ENCODE data around the gene GMFB.

Gene GMFB

GRCh38 chr14:54428527-54428926 lies 60.3 kb downstream of the GMFB start:
- no peak for DNase-seq (ENCODE audit: low read depth in 2 of 3, low spot score in 2 of 3)

GRCh38 chr14:54427871-54428270 lies 60.9 kb downstream of the GMFB start:
- no peak for DNase-seq (ENCODE audit: low read depth in 2 of 3, low spot score in 2 of 3)

DNA sequence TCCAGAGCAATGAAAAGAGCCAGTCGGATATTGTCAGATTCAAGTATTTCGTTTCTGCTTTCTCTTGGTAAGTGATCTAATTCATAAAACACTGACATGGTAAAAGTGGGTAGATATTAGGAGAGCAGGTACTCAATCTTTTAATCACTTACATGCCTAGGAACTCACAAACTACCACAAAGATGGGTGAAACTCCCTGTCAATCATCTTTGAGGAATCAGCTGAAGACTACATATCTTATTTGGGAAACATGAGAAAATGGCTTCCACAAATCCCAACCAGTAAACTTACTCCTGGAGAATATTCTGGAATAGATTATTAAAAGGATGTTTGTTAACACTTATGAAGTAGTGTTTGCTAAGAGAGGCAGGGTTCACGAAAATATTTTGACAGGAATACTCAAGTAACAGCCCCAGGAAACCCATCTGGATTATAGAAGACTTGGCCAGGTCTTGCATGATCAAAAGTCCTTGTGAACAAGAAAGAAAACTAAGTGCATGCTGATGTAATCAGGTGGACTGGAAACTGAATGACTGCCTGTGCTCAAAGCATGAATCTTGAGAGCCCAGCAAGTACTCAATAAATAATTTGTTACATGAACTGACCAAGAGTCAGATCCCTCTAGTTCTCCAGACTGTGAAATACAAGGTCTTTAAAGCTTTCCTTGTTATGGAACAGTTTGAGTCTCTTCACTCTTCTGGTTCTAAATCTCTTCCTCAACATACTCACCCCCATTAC lies 63.1 kb downstream of the GMFB start:
- no peak for DNase-seq (ENCODE audit: low read depth in 2 of 3, low spot score in 2 of 3)

DNA sequence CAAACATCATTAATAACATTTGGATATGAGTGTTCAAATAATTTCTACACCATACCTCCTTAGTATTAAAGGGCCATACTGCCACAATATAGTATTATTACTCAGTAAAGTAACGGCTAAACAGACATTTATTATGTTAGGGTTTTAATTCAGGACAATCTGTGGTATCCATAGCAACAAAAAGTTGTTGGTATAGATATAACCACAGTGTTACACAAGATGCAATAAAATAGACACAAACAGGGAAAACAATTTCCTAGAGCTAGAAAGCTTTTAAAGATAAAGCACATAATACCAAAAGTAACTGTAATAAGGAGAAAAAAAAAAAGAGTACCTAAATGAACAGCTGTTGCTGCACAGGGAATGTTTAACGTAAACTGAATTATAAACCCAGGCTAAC lies 63.7 kb downstream of the GMFB start:
- no peak for DNase-seq (ENCODE audit: low read depth in 2 of 3, low spot score in 2 of 3)

Data from activated CD8-positive, alpha-beta memory T cell treated with anti-CD3 and anti-CD28 coated beads for 48 hours (primary cell).